HEK293 (cell line): ENCODE results near the gene PIGL.

Experiments used
- GLI2 ChIP-seq: fragments of 450-650 bp; formaldehyde crosslinking; IDR thresholded peaks from 2 replicates; pipeline ENCODE4; 2017; ENCODE audit warnings: missing biosample characterization, missing genetic modification characterization, low read depth, borderline replicate concordance
- MYNN ChIP-seq: fragments of 450-650 bp; formaldehyde crosslinking; IDR thresholded peaks from 2 replicates; pipeline ENCODE4 v1.5.1; 2016; ENCODE audit warnings: missing biosample characterization, missing genetic modification characterization, borderline replicate concordance
- OSR2 ChIP-seq: fragments of 450-650 bp; formaldehyde crosslinking; IDR thresholded peaks from 2 replicates; pipeline ENCODE4 v1.5.1; 2016; ENCODE audit warnings: missing biosample characterization, missing genetic modification characterization
- PRDM1 ChIP-seq: fragments of 450-650 bp; formaldehyde crosslinking; IDR thresholded peaks from 2 replicates; pipeline ENCODE4; 2016; ENCODE audit warnings: missing biosample characterization, missing genetic modification characterization
- TCF7L2 ChIP-seq: IDR thresholded peaks from 2 replicates; pipeline ENCODE4 v1.6.1; 2011; ENCODE audit warnings: low read depth, mild to moderate bottlenecking, inconsistent platforms, low read length, moderate library complexity, borderline replicate concordance
- TSHZ1 ChIP-seq: fragments of 450-650 bp; formaldehyde crosslinking; IDR thresholded peaks from 2 replicates; pipeline ENCODE4 v1.5.1; 2016; ENCODE audit warnings: missing biosample characterization, missing genetic modification characterization, borderline replicate concordance
- ZBTB1 ChIP-seq: fragments of 450-650 bp; formaldehyde crosslinking; IDR thresholded peaks from 2 replicates; pipeline ENCODE4 v1.5.1; 2016; ENCODE audit warnings: missing biosample characterization, missing genetic modification characterization
- ZBTB6 ChIP-seq: fragments of 450-650 bp; formaldehyde crosslinking; IDR thresholded peaks from 2 replicates; pipeline ENCODE4 v1.5.1; 2017; ENCODE audit warnings: missing biosample characterization, missing genetic modification characterization
- ZBTB7A ChIP-seq: fragments of 450-650 bp; formaldehyde crosslinking; IDR thresholded peaks from 2 replicates; pipeline ENCODE4 v1.5.1; 2016; ENCODE audit warnings: low read depth, missing biosample characterization, missing genetic modification characterization
- ZNF10 ChIP-seq: fragments of 450-650 bp; formaldehyde crosslinking; IDR thresholded peaks from 2 replicates; pipeline ENCODE4 v1.5.1; 2017; ENCODE audit warnings: missing biosample characterization, missing genetic modification characterization
- ZNF132 ChIP-seq: fragments of 450-650 bp; formaldehyde crosslinking; IDR thresholded peaks from 2 replicates; pipeline ENCODE4 v1.5.1; 2017; ENCODE audit warnings: missing biosample characterization, missing genetic modification characterization, borderline replicate concordance
- ZNF155 ChIP-seq: fragments of 450-650 bp; formaldehyde crosslinking; IDR thresholded peaks from 2 replicates; pipeline ENCODE4 v1.5.1; 2016; ENCODE audit warnings: missing biosample characterization, missing genetic modification characterization
- ZNF169 ChIP-seq: fragments of 450-650 bp; formaldehyde crosslinking; IDR thresholded peaks from 2 replicates; pipeline ENCODE4 v1.5.1; 2016; ENCODE audit warnings: missing biosample characterization, missing genetic modification characterization
- ZNF184 ChIP-seq: fragments of 450-650 bp; IDR thresholded peaks from 2 replicates; pipeline ENCODE4 v1.5.1; 2018; ENCODE audit warnings: missing biosample characterization, mild to moderate bottlenecking, missing genetic modification characterization
- ZNF221 ChIP-seq: fragments of 450-650 bp; formaldehyde crosslinking; IDR thresholded peaks from 2 replicates; pipeline ENCODE4 v1.5.1; 2017; ENCODE audit warnings: missing biosample characterization, missing genetic modification characterization, borderline replicate concordance
- ZNF24 ChIP-seq: fragments of 450-650 bp; formaldehyde crosslinking; IDR thresholded peaks from 2 replicates; pipeline ENCODE4 v1.5.1; 2016; ENCODE audit warnings: missing biosample characterization, missing genetic modification characterization
- ZNF266 ChIP-seq: fragments of 450-650 bp; formaldehyde crosslinking; IDR thresholded peaks from 2 replicates; pipeline ENCODE4 v1.5.1; 2016; ENCODE audit warnings: missing biosample characterization, missing genetic modification characterization, low read depth
- ZNF354C ChIP-seq: fragments of 450-650 bp; formaldehyde crosslinking; IDR thresholded peaks from 2 replicates; pipeline ENCODE4 v1.5.1; 2016; ENCODE audit warnings: missing biosample characterization, missing genetic modification characterization, low read depth, borderline replicate concordance
- ZNF37A ChIP-seq: fragments of 450-650 bp; IDR thresholded peaks from 2 replicates; pipeline ENCODE4 v1.5.1; 2018; ENCODE audit warnings: missing biosample characterization, missing genetic modification characterization
- ZNF48 ChIP-seq: fragments of 450-650 bp; formaldehyde crosslinking; IDR thresholded peaks from 2 replicates; pipeline ENCODE4 v1.5.1; 2016; ENCODE audit warnings: missing biosample characterization, missing genetic modification characterization
- ZNF548 ChIP-seq: fragments of 450-650 bp; formaldehyde crosslinking; IDR thresholded peaks from 2 replicates; pipeline ENCODE4 v1.5.1; 2016; ENCODE audit warnings: missing biosample characterization, missing genetic modification characterization
- ZNF596 ChIP-seq: fragments of 450-650 bp; IDR thresholded peaks from 2 replicates; pipeline ENCODE4 v1.5.0; 2018; ENCODE audit warnings: missing biosample characterization, mild to moderate bottlenecking, missing genetic modification characterization, moderate library complexity
- ZNF747 ChIP-seq: fragments of 450-650 bp; formaldehyde crosslinking; IDR thresholded peaks from 2 replicates; pipeline ENCODE4 v1.5.1; 2016; ENCODE audit warnings: missing biosample characterization, missing genetic modification characterization
- ZNF776 ChIP-seq: fragments of 450-650 bp; formaldehyde crosslinking; IDR thresholded peaks from 2 replicates; pipeline ENCODE4 v1.5.0; 2017; ENCODE audit warnings: missing biosample characterization, missing genetic modification characterization, borderline replicate concordance
- ZNF791 ChIP-seq: fragments of 450-650 bp; formaldehyde crosslinking; IDR thresholded peaks from 2 replicates; pipeline ENCODE4 v1.5.1; 2016; ENCODE audit warnings: missing biosample characterization, missing genetic modification characterization
- ZNF792 ChIP-seq: fragments of 450-650 bp; formaldehyde crosslinking; IDR thresholded peaks from 2 replicates; pipeline ENCODE4 v1.5.1; 2016; ENCODE audit warnings: missing biosample characterization, missing genetic modification characterization
- ZSCAN16 ChIP-seq: fragments of 450-650 bp; formaldehyde crosslinking; IDR thresholded peaks from 2 replicates; pipeline ENCODE4 v1.5.1; 2016; ENCODE audit warnings: missing biosample characterization, missing genetic modification characterization
- ZSCAN23 ChIP-seq: fragments of 450-650 bp; formaldehyde crosslinking; IDR thresholded peaks from 2 replicates; pipeline ENCODE4 v1.5.1; 2016; ENCODE audit warnings: missing biosample characterization, missing genetic modification characterization
- TF ChIP-seq, protein P1 (sequence below): fragments of 450-650 bp; formaldehyde crosslinking; IDR thresholded peaks from 2 replicates; pipeline ENCODE4 v1.5.1; 2016; ENCODE audit warnings: missing biosample characterization, missing genetic modification characterization
- TF ChIP-seq, protein P2 (sequence below): fragments of 450-650 bp; formaldehyde crosslinking; IDR thresholded peaks from 2 replicates; pipeline ENCODE4 v1.5.1; 2016; ENCODE audit warnings: missing biosample characterization, missing genetic modification characterization
- TF ChIP-seq, protein P3 (sequence below): fragments of 450-650 bp; formaldehyde crosslinking; IDR thresholded peaks from 2 replicates; pipeline ENCODE4 v1.5.1; 2016; ENCODE audit warnings: missing biosample characterization, missing genetic modification characterization

PIGL gene

GRCh38 chr17:16352303-16352666 is 135.3 kb downstream of the PIGL start (continued):
- TF ChIP-seq ZBTB7A (tag by site-specific recombination) (no peak), PRDM1 (tag by site-specific recombination) (no peak), ZNF548 (no peak), TCF7L2 (no peak), TSHZ1 (tag by site-specific recombination) (no peak), MYNN (peak; percentile 90; the same call in 1 of the 2 replicates), ZBTB6 (tag by site-specific recombination) (no peak), OSR2 (tag by site-specific recombination) (no peak), ZBTB1 (no peak), ZNF747 (tag by site-specific recombination) (no peak), GLI2 (no peak), ZNF776 (tag by site-specific recombination) (no peak), ZNF48 (tag by site-specific recombination) (no peak), ZNF354C (tag by site-specific recombination) (no peak), ZSCAN16 (no peak), ZNF155 (tag by site-specific recombination) (no peak), ZNF132 (tag by site-specific recombination) (no peak), ZNF10 (tag by site-specific recombination) (0 out of 2 replicates have a peak, but pooled peaks have one; percentile 44), ZNF24 (tag by site-specific recombination) (peak; percentile 26; the same call in 1 of the 2 replicates), ZNF37A (tag by site-specific recombination) (no peak), ZNF221 (tag by site-specific recombination) (no peak), ZNF266 (no peak), ZNF596 (no peak), ZNF791 (no peak), ZSCAN23 (tag by site-specific recombination) (no peak), ZNF169 (tag by site-specific recombination) (no peak), ZNF184 (no peak), ZNF792 (no peak)
- TF ChIP-seq, protein P1, sequence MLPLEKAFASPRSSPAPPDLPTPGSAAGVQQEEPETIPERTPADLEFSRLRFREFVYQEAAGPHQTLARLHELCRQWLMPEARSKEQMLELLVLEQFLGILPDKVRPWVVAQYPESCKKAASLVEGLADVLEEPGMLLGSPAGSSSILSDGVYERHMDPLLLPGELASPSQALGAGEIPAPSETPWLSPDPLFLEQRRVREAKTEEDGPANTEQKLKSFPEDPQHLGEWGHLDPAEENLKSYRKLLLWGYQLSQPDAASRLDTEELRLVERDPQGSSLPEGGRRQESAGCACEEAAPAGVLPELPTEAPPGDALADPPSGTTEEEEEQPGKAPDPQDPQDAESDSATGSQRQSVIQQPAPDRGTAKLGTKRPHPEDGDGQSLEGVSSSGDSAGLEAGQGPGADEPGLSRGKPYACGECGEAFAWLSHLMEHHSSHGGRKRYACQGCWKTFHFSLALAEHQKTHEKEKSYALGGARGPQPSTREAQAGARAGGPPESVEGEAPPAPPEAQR (tag by site-specific recombination): no peak
- TF ChIP-seq, protein P2, sequence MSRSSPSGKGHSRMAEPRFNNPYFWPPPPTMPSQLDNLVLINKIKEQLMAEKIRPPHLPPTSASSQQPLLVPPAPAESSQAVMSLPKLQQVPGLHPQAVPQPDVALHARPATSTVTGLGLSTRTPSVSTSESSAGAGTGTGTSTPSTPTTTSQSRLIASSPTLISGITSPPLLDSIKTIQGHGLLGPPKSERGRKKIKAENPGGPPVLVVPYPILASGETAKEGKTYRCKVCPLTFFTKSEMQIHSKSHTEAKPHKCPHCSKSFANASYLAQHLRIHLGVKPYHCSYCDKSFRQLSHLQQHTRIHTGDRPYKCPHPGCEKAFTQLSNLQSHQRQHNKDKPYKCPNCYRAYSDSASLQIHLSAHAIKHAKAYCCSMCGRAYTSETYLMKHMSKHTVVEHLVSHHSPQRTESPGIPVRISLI (tag by site-specific recombination): no peak
- TF ChIP-seq, protein P3, sequence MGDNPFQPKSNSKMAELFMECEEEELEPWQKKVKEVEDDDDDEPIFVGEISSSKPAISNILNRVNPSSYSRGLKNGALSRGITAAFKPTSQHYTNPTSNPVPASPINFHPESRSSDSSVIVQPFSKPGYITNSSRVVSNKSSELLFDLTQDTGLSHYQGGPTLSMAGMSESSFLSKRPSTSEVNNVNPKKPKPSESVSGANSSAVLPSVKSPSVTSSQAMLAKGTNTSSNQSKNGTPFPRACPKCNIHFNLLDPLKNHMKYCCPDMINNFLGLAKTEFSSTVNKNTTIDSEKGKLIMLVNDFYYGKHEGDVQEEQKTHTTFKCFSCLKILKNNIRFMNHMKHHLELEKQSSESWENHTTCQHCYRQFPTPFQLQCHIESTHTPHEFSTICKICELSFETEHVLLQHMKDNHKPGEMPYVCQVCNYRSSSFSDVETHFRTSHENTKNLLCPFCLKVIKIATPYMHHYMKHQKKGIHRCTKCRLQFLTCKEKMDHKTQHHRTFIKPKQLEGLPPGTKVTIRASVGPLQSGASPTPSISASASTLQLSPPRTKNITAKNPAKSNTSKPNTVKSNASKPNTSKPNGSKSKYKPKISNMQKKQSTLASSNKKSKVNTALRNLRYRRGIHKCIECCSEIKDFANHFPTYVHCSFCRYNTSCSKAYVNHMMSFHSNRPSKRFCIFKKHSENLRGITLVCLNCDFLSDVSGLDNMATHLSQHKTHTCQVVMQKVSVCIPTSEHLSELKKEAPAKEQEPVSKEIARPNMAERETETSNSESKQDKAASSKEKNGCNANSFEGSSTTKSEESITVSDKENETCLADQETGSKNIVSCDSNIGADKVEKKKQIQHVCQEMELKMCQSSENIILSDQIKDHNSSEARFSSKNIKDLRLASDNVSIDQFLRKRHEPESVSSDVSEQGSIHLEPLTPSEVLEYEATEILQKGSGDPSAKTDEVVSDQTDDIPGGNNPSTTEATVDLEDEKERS (tag by site-specific recombination): no peak
